AML-193 (cell line): ENCODE results near the gene RALGPS1.

Experiments
- DNase-seq, 2 experiments: peaks; one replicate each; lab custom pipeline; 2025; lab: John Stamatoyannopoulos, UW

The RALGPS1 gene

GRCh38 chr9:127098916-127099553 is 184.5 kb downstream of the RALGPS1 start:
- DNase-seq: no peak

GRCh38 chr9:127099664-127100063 is 185.1 kb downstream of the RALGPS1 start:
- no peak for DNase-seq

DNA sequence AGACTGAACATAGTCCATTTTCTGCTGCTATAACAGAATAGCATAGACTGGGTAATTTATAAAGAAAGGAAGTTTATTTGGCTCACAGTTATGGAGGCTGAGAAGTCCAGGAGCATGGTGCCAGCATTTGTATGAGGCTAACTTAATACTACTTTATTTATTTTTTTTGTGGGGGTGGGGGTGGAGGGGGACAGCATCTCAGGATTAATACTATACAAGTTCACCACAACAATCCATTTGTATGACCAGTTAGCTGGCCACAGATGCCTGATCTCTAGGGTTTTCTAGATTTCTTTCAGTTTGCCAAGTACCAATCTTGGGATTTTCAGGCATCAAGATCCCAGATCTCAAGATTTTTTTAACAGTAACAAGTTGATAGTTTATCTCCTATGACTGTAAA is 187.6 kb downstream of the RALGPS1 start:
- DNase-seq: no peak

DNA sequence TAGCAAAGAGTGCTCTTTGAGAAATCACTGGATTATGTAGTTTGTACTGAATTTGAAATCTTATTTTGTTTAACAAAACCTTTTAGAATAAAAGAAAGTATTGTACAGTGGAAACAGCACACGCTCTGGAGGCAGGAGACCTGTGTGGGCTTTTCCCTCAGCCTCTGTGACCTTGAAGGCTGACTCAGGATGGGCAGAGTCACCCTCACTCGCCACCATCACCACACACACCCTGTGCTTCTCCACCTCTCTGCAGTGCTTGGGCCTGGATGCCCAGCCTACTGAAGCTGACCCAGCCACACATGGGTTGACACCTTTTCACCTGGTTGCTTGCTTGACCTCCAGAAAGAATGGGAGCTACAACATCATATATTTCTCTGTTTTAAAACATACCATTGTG is 188.2 kb downstream of the RALGPS1 start:
- DNase-seq: no peak

DNA sequence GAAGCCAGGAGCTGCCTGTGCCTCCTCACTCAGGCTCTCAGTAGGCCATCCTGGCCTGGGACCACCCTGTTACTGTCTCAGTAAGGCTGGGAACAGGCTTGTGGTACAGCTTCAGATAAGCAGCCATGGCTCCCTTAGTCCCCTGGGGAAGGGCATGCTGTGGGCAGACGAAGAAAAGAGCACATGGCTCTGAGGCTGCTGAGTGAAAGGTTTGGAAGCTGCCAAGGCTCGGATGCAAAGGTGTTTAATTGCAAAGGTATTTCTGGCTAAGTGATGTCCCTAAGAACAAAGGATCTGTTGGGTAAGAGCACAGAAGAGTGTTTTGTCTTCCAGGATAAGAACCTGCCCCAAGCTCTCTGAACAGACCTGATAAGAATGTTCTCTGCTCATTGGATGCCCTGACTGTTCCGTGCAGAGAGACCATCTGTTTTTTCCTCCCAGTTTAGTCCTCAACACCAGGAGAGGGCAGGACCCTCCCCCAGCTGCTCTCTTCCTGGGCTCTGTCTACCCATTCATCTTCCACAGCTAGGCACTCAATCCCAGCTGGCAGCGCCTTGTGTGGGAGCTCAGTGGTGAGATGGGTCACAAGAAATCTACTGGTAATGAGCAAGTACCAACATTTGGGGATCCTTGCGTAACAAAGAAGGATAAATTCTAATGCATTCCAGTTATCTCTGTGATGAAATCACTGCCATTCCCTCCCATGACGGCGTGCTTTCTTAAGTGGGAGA is 190.2 kb downstream of the RALGPS1 start:
- DNase-seq: no peak

DNA sequence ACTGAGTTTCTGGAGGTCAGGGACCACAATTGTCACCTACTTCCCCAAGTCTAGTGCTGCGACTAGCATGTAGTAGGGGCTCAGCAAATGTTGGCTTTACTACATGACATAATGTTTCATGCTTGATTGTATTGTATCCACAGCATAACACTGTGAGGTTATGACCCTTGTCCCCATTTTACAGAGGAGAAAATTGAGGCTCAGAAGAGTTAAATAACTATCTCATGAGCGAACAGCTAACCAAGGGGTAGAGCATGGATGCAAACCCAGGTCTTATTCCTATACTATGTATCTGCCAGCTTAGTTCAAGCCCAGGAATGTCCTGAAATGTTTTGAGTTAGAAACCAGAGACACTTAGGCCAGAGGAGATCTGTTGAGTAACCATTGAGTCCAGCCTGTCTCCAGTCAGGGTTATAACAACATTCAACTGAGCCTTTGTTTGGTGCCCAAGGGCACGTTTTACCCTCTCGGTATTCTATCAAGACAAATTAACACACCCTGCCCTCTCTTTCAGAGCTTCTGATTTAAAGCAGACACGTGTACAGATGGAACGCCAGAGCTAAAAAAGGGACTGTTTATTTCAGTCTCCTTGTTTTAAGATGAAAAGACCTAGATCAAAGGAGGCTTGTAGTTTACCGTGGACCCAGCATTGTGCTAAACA is 191.4 kb downstream of the RALGPS1 start:
- DNase-seq: no peak

GRCh38 chr9:127106466-127106855 is 191.9 kb downstream of the RALGPS1 start:
- no peak for DNase-seq

DNA sequence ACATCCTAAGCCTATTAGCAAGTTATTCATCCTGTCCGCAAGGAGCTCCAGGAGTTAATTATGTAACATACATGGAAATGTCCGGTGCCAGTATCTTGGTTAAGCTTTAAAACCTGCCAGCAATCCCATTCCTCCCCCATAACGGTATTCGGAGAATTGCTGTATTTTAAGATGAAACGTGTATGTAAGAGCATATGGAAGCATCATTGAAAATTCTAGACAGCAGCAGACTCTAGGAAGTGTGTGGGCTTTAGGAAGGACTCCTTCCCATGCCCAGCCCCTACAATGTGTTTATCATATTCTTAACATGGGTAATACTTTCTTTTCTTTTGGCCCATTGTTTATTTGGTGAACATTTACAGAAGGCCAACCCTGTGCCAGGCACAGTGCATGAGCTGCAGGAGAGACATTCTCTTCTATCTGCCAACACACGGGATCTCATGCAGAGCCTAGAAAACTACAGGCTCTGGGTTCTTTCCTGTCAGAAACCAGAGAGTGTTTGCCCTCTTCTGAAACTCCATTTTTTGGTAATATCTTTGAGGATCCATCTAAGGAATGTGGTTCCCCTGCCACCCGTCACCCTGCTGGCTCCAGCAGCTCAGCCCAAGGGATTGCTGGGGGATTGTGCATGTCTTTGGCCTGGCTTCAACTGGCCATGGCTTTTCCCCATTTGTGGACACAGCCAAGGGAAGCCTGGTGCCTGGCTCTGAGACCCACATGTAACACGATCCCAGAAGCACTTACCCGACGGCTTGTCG is 192.8 kb downstream of the RALGPS1 start:
- DNase-seq: no peak

DNA sequence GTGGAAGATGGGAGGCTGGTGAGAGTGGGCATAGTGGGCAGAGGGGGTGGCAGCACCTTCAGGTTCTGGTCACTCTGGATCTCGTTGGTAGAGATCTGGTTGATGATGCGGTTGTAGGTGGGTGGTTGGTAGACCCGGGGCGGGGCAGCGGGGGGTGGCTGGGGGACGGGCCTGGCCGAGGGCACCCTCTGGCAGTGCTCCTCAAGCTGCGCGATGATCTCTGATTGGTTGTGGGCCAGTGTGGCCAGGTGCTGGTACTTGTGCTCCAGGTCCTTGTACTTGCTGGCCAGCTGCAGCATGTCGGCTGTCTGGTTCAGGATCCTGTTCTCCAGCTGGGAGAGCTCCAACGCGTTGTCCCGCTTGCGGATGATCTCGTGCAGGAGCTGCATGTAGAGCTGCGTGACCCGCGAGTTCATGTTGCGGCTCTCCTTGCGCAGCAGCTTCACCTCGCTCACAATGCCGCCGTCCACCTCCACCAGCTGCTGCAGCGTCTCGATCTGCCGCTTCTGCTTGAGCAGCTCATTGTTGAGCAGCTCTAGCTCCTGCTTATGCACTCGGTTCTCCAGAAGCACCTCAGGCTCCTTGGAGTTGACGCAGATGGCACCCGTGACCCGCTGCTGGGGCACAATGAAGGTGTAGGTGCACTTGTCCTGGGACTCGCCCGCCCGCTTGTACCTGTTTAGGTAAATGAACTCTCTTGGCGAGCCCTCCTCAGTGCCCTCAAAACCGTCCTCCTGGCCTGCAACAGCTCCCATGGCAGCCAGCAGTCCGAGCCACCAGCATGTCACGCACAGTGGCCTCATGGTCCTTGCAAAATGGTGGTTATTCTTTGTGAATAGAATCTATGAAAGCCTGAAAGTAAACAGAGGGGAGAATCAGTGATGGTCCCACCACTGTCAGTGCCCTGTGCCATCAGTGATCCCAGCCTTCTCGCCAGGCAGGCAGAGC is 193.6 kb downstream of the RALGPS1 start:
- DNase-seq: no peak

- DNase-seq: no peak
Observed at GRCh38 chr9:127109212-127109711, 194.7 kb downstream of the RALGPS1 start.

DNA sequence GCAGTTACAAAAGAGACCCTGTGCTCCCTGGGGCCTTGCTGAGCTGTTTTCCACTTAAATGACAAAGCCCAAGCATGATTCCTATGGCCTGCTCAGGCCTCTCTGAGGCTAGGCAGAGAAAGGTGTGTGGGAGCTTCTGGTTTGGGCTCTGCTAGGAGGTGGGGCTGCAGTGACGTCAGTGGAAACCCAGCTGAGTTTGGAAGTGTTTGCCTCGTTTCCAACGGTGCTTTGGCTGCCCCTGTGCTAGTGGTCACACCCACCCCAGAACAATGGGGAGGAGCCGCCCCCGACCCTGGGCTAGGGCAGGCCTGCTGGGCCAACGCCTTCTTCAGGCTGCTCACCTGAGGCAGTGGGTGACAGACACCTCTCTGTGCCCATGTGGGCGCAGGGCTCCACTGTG is 197.5 kb downstream of the RALGPS1 start:
- DNase-seq: no peak

DNA sequence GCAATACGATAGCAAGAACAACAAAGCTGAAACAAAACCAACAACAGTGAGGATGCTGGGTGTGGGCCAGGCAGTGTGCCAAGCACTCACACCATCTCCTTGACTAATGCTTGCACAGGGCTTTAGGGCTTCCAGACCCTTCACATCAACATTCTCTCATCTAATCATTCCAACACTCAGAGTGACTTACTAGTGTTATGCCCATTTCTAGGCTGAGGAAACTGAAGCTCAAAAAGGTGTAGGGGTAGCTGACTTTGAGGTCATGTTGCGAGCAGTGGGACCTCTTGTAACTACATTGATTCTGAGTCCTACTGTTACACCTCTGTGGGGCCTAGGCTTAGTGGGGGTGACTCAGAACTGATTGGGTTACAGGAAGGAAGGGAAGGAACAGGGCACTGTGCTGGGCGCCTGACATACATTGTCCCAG is 198.2 kb downstream of the RALGPS1 start:
- DNase-seq: no peak

GRCh38 chr9:127113191-127113972 is 198.8 kb downstream of the RALGPS1 start:
- no peak for DNase-seq

DNA sequence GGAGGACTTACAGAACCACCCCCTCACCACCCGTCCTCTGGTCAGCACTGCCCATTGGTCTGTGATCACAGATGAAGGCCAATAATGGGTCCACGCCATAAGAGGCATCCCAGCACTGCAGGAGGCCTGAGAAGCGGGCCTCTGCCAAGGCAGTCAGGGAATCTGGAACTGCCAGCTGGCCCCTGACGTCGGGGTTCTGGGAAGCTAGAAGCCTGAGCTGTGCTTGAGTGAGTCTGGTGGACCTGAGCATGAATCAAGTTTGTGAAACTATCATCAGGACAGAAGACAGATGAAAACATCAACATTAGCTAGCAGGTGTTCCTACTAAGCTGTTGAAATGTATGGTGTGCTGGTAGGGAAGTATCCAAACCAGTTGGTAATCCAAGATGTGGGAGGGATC is 200.0 kb downstream of the RALGPS1 start:
- no peak for DNase-seq

DNA sequence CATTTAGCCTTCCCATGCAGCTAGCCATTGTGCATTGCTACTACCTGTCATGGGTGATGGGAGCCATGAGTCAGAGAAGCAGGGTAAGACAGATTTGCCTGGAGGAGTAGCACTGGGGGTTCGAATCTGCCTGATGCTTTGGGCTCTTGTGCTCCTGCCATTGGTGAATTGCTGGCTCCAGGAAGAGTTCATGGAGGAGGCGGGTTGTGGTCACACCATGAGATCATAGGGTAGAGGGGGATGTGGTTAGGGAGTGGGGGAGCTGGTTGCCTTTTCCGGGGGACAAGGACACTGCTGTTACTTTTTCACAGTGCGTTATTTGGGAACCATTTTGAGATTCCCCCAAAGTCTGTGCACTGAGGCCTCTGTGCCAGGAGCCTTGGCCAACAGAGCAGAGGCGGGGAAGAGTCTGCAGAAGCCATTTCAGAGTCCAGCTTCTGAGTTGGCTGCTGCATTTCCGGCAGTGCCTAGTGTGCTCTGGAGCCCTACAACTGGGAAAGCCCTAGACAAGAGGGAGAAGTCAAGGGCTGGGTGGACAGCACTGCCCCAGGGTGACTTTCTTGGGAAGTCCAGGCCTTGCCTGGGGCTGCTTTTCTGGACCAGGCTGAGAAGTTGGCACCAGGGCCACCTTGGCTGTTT is 201.6 kb downstream of the RALGPS1 start:
- DNase-seq: no peak

DNA sequence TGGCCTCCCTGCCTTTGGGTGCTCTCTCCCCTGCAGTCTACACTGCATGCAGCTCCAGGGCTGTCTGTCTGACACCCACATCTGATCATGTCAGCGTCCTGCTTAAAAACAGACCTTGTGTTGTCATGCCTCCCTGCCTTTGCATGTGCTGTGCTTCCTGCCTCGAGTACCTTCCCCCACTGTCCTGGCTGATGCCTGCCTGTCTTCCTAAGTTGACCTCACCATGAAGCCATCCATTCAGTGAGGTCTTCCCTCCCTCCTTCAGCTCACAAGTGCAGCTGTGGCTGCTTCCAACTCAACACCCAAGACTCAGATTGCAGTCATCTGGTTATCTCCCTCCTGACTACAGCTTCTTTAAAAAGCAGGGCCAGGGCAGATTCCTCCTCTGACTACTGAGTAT is 202.4 kb downstream of the RALGPS1 start:
- no peak for DNase-seq

GRCh38 chr9:127117801-127118200 is 203.2 kb downstream of the RALGPS1 start:
- DNase-seq: no peak

DNA sequence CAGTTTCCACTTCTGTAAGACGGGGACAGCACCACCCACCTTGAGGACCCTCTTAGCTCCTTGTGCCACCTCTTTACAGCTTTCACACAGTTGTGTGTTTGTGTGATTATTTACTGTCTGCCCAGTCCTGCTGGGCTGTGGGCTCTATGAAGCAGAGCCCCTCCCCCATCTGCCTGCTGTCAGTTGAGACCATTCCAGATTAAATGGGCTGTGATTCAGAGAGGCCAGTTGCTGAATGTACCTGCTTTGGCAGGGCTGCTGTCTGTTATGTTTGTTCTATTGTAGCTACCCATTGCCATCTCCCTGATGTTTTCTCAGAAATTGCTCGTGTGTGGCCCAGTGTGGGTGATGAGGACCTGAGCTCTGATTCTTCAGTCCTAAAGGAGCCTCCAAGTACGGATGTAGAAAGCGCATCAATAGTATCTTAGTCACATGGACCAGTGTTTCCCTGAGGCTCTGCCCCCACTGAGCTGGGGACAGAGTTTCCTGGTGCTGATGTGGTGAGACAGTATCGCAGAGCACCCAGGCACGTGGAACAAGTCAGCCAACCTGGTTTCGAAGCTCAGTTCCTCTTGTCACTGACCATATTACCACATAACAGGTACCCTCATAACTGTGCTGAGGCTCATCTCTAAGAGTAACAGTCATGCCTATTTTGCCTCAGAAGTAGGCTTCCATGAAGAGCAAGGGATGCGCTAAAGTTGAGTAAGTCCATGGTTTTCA is 204.2 kb downstream of the RALGPS1 start:
- no peak for DNase-seq

DNA sequence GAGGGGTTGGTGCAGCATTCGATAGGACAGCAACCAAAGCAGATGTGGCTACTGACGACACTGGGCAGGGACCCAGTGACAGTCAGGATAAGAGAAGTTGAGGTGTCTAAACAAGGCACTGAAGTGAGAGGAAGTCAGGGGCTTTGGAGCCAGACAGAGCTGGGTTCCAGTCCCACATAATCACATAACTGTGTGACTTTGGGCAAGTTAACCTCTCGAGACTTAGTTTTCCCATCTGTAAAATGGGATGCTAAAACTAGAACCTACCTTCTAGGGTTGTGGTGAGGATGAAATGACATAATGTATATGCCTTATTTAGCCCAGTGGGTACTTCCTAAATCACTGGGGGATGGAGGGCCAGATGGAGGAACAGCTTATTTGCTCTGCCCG is 204.7 kb downstream of the RALGPS1 start:
- no peak for DNase-seq
